Mononuclear cell (primary cell): ENCODE results near the gene MZT2A. TPM values are rescaled to one million over a fixed set of nuclear protein-coding genes. Genes with fewer than 3 reads are reported as not detected.
"Not testable (repeated sequence)": the region's sequence is repeated elsewhere in the genome, so short reads cannot be mapped to it uniquely, and the experiment has no call there.

Experiments used
- H3K27me3 ChIP-seq: 2 replicates; pipeline ENCODE4 v1.6.0; 2011; ENCODE audit warnings: low read length, control low read depth; ENCODE audit not compliant: insufficient read depth
- H3K4me1 ChIP-seq: 2 replicates; pipeline ENCODE4 v1.5.1; 2011; ENCODE audit warnings: mild to moderate bottlenecking, low read length, control low read depth; ENCODE audit not compliant: insufficient read depth
- H3K4me3 ChIP-seq: 2 replicates; pipeline ENCODE4 v1.5.1; 2011; ENCODE audit warnings: mild to moderate bottlenecking, low read length, moderate library complexity
- H3K9me3 ChIP-seq: 2 replicates; pipeline ENCODE4 v1.5.1; 2011; ENCODE audit warnings: low read depth, mild to moderate bottlenecking, control low read depth, low read length
- total RNA-seq: library from RNA; depleted of rRNA; stranded (reverse); fragments of >200 nt; gene quantifications from one replicate; pipeline ENCODE4 v1.2.3, GENCODE V29; 2012

The MZT2A gene
- total RNA-seq, 1 donor = 59.3 TPM

DNA sequence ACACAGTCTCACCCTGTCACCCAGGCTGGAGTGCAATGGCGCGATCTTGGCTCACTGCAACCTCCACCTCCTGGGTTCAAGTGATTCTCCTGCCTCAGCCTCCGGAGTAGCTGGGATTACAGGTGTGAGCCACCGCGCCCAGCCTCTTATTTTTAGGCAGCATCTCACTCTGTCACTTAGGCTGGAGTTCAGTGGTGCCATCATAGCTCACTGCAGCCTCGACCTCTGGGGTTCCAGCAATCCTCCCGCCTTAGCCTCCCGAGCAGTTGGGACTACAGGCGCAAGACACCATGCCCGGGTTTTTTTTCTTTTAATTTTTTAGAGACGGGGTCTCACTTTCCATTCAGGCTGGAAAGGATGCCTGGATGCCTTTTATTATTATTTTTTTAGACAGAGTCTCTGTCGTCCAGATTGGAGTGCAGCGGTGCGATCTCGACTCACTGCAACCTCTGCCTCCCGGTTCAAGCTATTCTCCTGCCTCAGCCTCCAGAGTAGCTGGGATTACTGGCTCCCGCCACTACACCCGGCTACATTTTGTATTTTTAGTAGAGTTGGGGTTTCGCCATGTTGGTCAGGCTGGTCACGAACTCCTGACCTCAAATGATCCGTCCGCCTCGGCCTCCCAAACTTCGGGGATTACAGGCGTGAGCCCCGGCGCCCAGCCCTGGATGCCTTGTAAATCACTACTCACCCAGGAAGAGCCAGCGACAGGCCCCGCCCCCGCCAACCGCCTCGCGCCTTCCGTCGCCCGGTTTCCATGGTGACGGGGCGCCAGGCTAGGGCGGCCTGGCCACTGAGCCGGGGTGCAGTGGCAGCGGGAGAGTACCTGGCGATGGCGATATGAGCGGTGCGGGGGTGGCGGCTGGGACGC lies 35.2 kb upstream of the MZT2A start, which contains the start of gene CCDC74A:
TSS of gene CCDC74A (plus strand) at position 758 of the 871 bp plus-strand sequence. CDS start at position 841, 83 bp downstream.
- peaks cover 10% of the 10 kb centered on the region for H3K4me1 ChIP-seq
- not testable (repeated sequence) for H3K4me3 ChIP-seq, H3K27me3 ChIP-seq, H3K9me3 ChIP-seq

DNA sequence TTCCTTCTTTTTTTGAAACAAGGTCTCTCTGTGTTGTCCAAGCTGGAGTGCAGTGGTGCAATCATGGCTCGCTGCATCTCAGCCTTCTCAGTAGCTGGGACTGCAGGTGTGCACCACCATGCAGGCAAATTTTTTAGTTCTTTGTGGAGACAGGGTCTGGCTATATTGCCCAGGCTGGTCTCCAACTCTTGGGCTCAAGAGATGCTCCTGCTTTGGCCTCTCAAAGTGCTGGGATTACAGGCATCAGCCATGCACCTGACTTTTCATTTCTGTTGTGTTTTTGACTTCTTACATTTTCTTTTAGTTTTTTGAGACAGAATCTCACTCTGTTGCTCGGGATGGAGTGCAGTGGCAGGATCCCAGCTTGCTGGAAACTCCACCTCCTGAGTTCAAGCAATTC lies 33.1 kb upstream of the MZT2A start:
- peaks cover 10% of the 10 kb centered on the region for H3K4me1 ChIP-seq
- H3K9me3 ChIP-seq, H3K4me3 ChIP-seq, H3K27me3 ChIP-seq: not testable (repeated sequence)

DNA sequence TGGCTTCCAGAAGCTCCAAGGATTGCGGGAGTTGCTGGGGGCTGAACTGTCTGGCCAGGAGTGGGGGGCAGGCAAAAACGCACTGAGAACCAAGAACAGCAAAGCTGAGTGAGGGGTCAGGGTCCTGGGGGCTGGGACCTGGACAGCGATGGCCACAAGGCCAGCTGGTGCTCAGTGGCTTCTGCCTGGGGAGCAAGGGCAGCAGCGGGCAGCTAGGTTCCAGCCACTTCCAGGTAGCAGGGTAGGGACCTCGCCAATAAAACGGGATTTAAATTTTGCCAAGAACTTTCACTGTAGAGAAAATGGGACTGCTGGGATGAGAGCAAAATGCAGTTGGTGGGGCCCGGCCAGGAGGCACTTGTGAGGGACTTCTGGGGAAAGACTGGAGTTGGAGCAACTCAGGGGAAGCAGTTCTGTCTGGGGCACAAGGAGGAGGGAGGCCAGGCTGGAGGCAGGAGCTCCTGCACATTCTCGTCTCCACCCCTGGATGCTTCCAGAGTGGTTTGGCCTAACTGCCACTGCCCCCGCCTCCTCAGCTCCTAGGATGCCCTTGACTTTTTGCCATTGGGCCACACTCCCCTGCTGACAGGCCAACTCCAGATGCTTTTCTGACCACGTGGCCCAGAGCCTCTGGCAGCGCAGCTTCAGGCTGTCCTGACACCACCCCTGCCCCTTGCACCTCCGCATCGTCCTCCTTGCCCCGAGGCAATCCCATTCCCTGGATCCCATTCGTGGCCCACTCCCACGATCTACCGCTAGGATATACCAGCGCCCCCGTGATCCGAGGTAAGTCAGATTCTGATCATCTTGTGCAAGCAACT lies 30.0 kb upstream of the MZT2A start:
- Histone ChIP-seq H3K4me3 (no peak overlapping the region), H3K4me1 (peaks cover under 1% of the 10 kb centered on the region)

DNA sequence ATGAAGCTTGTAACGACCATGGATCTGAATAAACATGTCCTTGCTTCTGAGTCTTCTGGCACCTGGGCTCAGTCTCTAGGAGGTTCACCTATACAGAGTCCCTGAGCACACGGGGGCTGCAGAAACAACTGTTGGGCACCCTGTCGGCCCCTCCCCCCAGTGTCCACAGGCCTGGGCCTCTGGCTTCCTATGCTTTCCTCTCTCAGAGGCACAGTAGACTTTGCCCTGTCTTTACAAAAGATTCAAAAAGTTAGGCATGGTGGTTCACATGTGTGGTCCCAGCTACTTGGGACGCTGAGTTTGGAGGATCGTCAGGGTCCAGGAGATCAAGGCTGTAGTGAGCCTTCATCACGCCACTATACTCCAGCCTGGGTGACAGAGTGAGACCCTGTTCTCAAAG lies 29.3 kb upstream of the MZT2A start:
- not testable (repeated sequence) for H3K4me3 ChIP-seq

More for the DNA sequence above, 30.0 kb upstream of the MZT2A start:
- H3K27me3 ChIP-seq = no peaks in the 10 kb centered on the region
- H3K9me3 ChIP-seq = no peaks in the 10 kb centered on the region

DNA sequence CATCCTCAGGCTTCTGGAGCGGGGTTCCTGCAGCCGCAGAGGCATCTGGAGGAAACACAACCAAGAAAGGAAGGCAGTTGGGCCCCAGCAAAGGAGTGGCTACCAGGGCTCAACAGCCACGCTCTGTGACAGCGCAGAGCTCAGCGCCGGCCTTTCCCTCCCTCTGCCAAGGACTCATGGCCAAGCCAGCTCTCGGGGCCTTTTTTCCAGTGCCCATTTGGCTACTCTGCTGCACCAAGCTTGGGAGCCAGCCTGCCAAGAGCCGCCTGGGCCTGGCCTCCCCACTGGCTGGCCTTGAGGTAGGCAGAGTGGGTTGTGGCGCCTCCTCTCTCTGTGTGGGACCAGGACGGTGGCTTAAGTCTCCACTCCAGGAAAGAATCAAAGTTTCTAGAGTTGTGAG lies 28.3 kb upstream of the MZT2A start:
- no peaks in the 10 kb centered on the region for H3K9me3 ChIP-seq
- H3K4me1 ChIP-seq = no peaks in the 10 kb centered on the region
- no peaks in the 10 kb centered on the region for H3K27me3 ChIP-seq
- H3K4me3 ChIP-seq = no peak overlapping the region

More for the DNA sequence above, 29.3 kb upstream of the MZT2A start:
- not testable (repeated sequence) for H3K4me1 ChIP-seq, H3K27me3 ChIP-seq, H3K9me3 ChIP-seq

DNA sequence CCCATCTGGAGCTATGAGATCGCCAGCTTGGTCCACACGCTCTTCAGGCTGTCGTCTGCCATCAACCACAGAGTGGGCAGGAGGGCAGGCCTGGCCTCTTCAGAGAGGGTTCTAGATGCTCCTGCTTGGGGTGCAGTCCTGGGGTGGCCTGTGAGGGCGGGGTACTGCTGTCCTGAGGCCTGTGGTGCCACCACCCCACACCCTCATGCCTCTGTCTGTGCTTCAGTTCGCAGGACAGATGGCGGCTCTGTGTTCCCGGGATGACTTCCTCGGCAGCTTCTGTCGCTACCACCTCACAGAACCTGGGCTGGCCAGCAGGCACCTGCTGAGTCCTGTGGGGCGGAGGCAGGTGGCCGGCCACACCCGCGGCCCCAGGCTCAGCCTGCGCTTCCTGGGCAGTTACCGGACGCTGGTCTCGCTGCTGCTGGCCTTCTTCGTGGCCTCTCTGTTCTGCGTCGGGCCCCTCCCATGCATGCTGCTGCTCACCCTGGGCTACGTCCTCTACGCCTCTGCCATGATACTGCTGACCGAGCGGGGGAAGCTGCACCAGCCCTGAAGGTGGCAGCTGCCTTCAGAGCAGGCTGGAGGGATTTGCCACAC lies 27.8 kb upstream of the MZT2A start:
- H3K4me3 ChIP-seq, H3K9me3 ChIP-seq, H3K4me1 ChIP-seq, H3K27me3 ChIP-seq: not testable (repeated sequence)

DNA sequence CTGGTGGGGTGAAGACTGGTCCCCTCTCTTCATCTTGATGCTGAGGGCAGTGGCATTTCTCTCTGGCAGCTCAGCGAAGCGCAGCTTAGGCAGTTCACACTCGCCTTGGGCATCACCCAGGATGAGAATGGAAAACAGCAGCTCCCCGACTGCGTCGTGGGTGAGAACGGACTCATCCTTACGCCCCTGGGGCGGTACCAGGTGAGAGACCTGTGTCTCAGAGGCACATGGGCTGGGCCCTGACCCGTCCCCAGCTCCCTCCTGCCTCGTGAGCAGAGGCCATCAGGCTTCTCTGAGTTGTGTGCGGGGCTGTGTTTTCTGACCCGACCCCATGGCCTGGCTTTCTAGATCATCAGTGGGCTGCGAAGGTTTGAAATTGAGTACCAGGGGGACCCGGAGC lies 27.3 kb upstream of the MZT2A start:
- Histone ChIP-seq H3K4me3 (no peak overlapping the region), H3K4me1 (peaks cover under 1% of the 10 kb centered on the region), H3K27me3 (no peaks in the 10 kb centered on the region), H3K9me3 (no peaks in the 10 kb centered on the region)

DNA sequence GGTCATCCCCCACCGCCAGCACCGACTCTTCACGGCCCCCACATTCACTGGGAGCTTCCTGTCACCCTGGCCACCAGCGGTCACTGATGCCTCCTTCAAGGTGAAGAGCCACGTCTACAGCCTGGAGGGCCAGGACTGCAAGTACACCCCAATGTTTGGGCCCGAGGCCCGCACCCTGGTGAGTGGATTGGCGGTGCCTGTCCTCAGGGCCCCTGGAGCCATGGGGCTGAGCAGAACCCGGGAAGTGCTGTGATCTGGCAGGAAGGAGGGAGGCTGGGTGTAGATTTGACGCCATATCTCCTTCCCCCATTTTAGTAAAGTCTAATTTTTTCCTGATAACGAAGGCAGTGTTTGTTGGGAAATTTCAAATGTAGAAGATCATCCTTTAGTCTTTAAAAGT lies 26.3 kb upstream of the MZT2A start:
- H3K27me3 ChIP-seq, H3K9me3 ChIP-seq: not testable (repeated sequence)

DNA sequence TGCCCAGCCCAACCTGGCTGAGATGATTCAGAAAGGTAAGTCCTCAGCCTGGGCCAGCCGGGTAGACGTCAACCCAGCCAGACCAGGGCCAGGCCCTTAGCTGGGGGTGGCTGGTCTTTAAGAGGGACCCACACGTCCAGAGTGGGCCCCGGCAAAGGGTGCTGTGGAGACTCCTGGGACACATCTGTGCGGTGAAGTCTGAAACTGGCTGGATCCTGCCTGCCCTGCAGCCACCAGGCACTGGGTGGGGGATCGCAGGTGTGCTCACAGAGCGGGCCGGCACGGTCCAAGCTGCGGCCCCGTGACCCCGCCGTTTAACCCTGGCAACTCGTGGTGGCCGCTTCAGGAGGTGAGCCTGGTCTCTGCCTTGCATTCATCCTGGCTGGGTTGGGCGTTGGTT lies 25.7 kb upstream of the MZT2A start:
- not testable (repeated sequence) for H3K9me3 ChIP-seq, H3K27me3 ChIP-seq, H3K4me1 ChIP-seq, H3K4me3 ChIP-seq

More for the DNA sequence above, 26.3 kb upstream of the MZT2A start:
- H3K4me1 ChIP-seq, H3K4me3 ChIP-seq: not testable (repeated sequence)

DNA sequence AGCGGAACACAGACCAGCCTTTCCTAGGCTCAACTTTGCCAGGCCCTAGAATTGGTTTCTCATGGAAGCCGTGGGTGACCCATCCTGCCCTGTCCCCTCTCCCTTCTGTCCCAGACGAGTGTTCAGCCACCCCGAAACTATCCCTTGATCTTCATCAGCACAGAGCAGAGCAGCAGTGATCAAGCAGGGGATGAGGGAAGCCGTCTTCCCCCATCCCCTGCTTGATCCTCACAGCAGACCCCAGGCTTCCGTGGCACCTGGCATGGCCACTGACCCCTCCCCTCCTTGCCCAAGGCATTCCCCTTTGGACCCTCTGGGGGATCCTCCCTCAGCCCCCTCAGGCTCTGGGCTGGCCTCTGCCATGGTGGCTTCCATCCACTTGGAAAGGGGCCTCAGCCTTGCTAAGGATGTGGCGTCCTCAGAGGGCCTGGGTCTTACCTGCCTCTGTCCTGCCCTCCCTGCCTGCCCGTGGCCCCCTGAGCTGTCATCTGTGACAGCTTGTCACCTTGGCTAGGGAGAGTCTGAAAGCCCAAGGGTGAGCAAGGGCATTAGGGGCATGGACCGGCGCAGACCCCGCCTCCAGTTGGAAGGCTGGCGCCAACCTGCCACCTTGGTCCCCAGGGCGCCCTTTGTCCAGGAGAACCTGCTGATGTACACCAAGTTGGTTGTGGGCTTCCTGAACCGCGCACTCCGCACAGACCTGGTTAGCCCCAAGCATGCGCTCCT lies 25.1 kb upstream of the MZT2A start:
- no peaks in the 10 kb centered on the region for H3K9me3 ChIP-seq

DNA sequence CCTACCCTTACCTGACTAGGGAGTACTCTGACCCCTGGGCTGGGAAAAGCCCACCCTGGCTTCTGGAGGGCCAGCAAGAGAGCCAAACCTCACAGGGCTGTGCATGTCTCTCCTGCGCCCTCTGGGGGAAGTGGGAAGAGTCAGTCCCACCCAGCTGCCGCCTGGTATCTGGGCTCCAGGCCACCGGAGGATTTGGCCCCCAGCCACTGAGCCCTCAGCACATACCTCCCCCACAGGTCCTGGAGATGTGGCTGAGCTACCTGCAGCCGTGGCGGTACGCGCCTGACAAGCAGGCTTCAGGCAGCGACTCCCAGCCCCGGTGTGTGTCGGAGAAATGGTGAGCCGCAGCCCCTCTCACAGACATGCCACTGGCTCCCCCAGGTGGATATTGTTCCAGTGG lies 24.4 kb upstream of the MZT2A start:
- H3K9me3 ChIP-seq, H3K27me3 ChIP-seq, H3K4me3 ChIP-seq, H3K4me1 ChIP-seq: not testable (repeated sequence)

More for the DNA sequence above, 25.1 kb upstream of the MZT2A start:
- Histone ChIP-seq H3K4me1 (peaks cover 7% of the 10 kb centered on the region), H3K27me3 (no peaks in the 10 kb centered on the region), H3K4me3 (no peak overlapping the region)

DNA sequence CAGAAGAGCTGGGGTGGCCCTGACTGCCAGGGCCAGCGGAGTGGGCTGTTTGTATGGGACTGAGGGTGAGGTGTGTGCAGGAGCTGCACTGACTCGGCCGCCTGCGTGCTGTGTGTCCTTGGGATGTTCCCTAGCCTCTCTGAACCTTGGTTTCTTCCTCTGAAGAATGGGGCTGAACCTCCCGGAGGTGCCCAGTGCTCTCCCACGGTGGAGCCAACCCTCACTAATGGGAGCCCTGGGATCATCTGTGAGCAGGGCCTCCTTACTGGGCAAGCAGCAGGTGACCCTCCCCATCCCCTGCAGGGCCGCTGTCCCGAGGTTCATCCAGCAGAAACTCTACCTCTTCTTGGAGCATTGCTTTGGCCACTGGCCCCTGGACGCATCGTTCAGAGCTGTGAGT lies 23.8 kb upstream of the MZT2A start:
- Histone ChIP-seq H3K4me3 (no peak overlapping the region), H3K27me3 (no peaks in the 10 kb centered on the region), H3K9me3 (no peaks in the 10 kb centered on the region), H3K4me1 (peaks cover 7% of the 10 kb centered on the region)

DNA sequence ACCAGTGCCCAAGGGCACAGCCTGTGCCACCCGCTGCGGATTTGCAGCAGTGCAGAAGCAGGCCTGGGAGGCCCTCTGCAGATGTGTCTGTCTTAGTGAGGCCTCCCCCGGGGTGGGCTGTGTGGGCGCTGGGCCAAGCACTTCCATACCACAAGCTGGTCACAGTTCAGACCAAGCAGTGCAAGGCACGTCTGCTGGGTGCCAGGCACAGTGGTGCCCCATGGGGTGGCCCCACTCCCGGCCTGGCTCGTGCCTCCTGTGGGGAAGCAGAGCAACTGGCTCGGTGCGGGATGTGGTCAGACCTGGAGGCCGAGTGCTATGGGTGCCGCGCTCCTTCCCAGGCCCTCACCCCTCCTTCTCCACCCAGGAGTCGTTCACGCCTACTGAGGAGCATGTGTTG lies 23.0 kb upstream of the MZT2A start:
- not testable (repeated sequence) for H3K27me3 ChIP-seq, H3K9me3 ChIP-seq, H3K4me1 ChIP-seq, H3K4me3 ChIP-seq

DNA sequence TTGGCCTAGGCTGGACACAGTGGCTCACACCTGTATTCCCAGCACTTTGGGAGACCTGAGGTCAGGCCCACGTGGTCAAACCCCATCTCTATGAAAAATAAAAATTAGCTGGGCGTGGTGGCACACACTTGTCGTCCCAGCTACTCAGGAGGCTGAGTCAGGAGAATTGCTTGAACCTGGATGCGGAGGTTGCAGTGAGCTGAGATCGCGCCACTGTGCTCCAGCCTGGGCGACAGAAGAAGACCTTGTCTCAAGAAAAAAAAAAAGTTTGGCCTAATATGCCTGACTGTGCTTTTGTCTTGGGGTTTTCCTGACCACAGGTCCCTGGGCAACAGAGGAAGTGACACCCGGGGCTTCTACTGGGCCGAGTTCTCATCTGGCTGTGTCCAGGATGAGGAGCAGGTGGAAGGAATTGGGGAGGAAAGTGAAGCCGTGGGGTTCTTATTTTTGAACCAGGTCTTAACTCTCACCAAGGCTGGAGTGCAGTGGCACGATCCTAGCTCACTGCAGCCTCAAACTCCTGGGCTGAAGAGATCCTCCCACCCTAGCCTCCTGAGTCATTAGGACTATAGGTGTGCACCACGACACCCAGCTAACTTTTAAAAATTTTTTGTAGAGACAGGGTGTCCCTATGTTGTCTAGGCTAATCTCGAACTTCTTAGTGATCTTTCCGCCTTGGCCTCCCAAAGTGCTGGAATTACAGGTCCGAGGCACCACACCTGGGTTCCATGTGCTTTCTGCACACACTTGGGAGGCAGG lies 22.4 kb upstream of the MZT2A start:
- H3K4me1 ChIP-seq, H3K4me3 ChIP-seq, H3K9me3 ChIP-seq, H3K27me3 ChIP-seq: not testable (repeated sequence)
